ENCODE results near the gene FARS2.

The FARS2 gene

GRCh38 chr6:5582762-5583161 lies 321.4 kb downstream of the FARS2 start:
- peak; percentile 2 for TF ChIP-seq CTCF (IDR thresholded peaks at IDR 0.05; ENCODE audit: low read length, missing control alignments)
- no peak for DNase-seq (ENCODE audit: low read depth)

GRCh38 chr6:5583528-5583927 lies 322.2 kb downstream of the FARS2 start:
- no peak for DNase-seq (ENCODE audit: low read depth)
- no peak overlapping the region for H3K4me3 ChIP-seq (replicated peaks; ENCODE audit: low read depth, low read length)
- no peak for TF ChIP-seq CTCF (IDR thresholded peaks at IDR 0.05; ENCODE audit: low read length, missing control alignments)

More at GRCh38 chr6:5582762-5583161, 321.4 kb downstream of the FARS2 start:
- no peak overlapping the region for H3K4me3 ChIP-seq (replicated peaks; ENCODE audit: low read depth, low read length)

GRCh38 chr6:5584078-5584482 lies 322.8 kb downstream of the FARS2 start:
- DNase-seq (ENCODE audit: low read depth), result peak; percentile 42
- TF ChIP-seq CTCF (IDR thresholded peaks at IDR 0.05; ENCODE audit: low read length, missing control alignments), result no peak
- H3K4me3 ChIP-seq (replicated peaks; ENCODE audit: low read depth, low read length), result no peak overlapping the region

- H3K4me3 ChIP-seq (replicated peaks; ENCODE audit: low read depth, low read length), result no peak overlapping the region
- DNase-seq (ENCODE audit: low read depth), result no peak
- no peak for TF ChIP-seq CTCF (IDR thresholded peaks at IDR 0.05; ENCODE audit: low read length, missing control alignments)
Measured at GRCh38 chr6:5587648-5588047, 326.3 kb downstream of the FARS2 start.

GRCh38 chr6:5589422-5590141 lies 328.3 kb downstream of the FARS2 start:
- no peak overlapping the region for H3K4me3 ChIP-seq (replicated peaks; ENCODE audit: low read depth, low read length)
- TF ChIP-seq CTCF (IDR thresholded peaks at IDR 0.05; ENCODE audit: low read length, missing control alignments), result no peak
- DNase-seq (ENCODE audit: low read depth), result no peak

GRCh38 chr6:5590187-5590586 lies 328.9 kb downstream of the FARS2 start:
- no peak for TF ChIP-seq CTCF (IDR thresholded peaks at IDR 0.05; ENCODE audit: low read length, missing control alignments)
- no peak for DNase-seq (ENCODE audit: low read depth)
- no peak overlapping the region for H3K4me3 ChIP-seq (replicated peaks; ENCODE audit: low read depth, low read length)

All from fibroblast of pulmonary artery (primary cell).